Stimulated activated CD8-positive, alpha-beta memory T cell treated with anti-CD3 and anti-CD28 coated beads, Interleukin-15, amount 100 ng/mL, for 24 hours (primary cell): ENCODE data around the gene SNX1.
"Not testable (repeated sequence)": the region's sequence is repeated elsewhere in the genome, so short reads cannot be mapped to it uniquely, and the experiment has no call there.

Source experiments
- DNase-seq: peaks from one replicate; pipeline ENCODE4 v3.0.0-alpha.2; 2020; ENCODE audit warnings: low read depth

The SNX1 gene

DNA sequence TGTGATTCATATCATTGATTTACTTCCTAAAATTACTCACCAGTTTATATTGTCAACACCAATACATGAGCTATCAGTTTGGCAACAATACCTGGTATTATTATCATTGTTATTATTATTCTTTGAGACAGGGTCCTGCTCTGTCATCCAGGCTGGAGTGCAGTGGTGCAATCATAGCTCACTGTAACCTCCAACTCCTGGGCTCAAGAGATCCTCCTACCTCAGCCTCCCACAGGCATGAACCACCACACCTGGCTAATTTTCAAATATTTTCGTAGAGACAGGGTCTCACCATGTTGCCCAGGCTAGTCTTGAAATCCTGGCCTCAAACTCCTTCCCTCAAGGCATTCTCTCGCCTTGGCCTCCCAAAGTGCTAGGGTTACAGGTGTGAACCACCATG, 22.3 kb upstream of the SNX1 start:
- not testable (repeated sequence) for DNase-seq

GRCh38 chr15:64082757-64083156, 13.0 kb upstream of the SNX1 start:
- DNase-seq, result no peak

- no peak for DNase-seq
These were observed 6.1 kb upstream of the SNX1 start for GRCh38 chr15:64089543-64090280.

- DNase-seq, result no peak
These were observed 5.3 kb upstream of the SNX1 start for GRCh38 chr15:64090527-64090926.

- no peak for DNase-seq
These were observed 3.5 kb upstream of the SNX1 start for GRCh38 chr15:64092075-64092820.

GRCh38 chr15:64092864-64093626, 2.7 kb upstream of the SNX1 start:
- no peak for DNase-seq

DNA sequence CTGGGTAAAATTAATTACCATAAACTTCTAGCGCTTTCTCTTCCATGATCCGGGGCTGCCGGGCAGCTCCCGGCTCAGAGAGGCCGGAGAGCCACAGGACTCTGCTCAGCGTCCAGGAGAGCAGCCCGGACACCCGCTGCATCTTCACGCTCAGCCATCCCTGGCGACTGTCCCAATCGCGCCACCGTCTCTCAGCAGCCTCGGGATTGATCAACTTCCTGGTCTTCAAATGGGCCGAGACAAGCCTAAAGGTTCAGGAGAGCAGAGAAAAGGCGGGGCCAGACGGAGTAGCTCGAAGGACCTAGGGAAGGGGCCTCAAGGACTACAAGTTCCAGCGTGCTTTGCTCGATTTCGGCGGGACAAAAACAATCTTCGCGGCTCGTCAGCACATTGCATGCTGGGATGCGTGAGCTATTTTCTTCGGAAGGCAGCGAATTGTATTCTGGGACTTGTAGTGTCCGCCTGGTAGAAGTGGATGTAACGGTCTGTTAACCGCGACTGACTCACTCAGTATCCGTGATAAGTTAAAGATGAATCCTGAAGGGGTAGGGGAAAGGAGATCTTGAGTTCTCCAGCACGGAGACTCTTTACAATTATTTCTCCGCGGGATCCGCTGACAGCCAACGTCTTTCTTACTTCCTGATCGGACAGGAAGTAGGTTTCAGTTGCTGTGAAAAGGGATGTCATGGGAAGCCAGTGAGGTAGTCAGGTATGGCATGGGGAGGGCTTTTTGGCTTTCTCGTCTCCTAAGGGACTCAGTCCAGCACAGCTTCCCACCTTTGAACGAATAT, 2.0 kb upstream of the SNX1 start, which contains the start of gene CIAO2A:
Gene CIAO2A (minus strand): TSS at position 212 of the 791 bp plus-strand sequence. CDS start 70 bp downstream, at position 142.
- DNase-seq, result peak; percentile 59

DNA sequence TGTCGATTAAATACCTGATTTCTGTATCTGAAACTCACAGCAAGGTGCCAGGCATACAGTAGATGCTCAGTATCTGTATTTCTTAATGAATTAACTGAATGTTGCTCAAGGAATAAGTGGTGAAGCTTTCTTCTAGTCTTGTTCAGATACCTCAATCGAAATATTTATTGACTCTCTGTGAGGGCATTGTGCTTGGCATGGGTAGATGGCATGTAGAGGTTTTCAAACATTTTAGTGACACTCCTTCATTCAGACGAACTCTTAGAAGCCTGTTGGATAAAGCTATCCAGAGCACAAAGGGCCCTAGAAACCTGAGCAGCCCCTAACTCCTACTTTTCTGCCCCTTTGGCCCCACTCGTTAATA, 369 bp upstream of the SNX1 start:
- no peak for DNase-seq

DNA sequence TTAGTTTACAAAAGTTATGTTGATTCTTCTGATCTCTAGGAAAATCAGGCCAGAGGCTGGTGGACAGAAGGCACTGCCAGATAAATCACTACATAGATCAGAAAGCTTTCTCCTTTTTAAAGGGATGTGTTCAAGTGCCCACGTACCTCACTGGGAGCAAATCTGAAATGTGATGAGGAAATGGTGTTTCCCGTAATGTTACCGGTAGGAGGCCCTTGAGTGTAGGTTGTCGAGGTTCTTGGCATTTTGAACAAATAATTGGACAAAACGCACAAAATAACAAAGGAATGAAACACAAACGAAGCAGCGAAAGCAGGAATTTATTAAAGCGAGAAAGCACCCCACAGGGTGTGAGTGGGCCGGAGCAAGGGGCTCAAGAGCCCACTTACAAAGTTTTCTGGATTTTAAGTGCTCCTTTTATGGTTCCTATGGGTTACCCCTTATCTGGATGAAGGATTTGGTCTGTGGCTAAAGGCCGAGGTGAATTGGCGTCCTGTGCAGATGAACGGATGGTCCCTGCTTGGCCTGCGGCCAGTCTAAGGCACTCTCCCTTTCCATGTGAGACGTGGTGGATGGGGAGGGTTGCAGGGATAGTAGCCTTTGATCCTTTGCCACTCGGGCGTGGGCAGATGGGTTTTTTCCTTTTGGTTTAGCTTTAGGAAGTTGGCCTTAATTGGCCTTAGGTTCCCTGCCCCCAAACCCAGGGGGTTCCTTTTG, 1.0 kb downstream of the SNX1 start:
- DNase-seq, result no peak

DNA sequence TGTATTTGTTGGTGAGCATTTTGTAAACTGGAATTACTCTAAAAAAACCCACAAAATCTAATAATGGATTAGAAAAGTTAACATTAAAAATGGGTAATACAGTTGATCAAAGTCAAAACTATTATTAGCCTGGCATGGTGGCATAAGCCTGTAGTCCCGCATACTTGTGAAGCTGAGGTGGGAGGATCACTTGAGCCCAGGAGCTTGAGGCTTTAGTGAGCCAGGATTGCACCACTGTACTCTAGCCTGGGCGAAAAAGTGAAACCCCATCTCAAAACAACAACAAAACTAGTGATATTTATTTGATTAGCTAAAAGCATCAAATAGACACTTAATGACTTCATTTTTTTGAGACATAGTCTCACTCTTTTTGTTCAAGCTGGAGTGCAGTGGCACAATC, 3.6 kb downstream of the SNX1 start:
- DNase-seq, result no peak

GRCh38 chr15:64100958-64101357, 5.2 kb downstream of the SNX1 start:
- no peak for DNase-seq

- DNase-seq, result no peak
These were observed 6.7 kb downstream of the SNX1 start for GRCh38 chr15:64102497-64102896.

DNA sequence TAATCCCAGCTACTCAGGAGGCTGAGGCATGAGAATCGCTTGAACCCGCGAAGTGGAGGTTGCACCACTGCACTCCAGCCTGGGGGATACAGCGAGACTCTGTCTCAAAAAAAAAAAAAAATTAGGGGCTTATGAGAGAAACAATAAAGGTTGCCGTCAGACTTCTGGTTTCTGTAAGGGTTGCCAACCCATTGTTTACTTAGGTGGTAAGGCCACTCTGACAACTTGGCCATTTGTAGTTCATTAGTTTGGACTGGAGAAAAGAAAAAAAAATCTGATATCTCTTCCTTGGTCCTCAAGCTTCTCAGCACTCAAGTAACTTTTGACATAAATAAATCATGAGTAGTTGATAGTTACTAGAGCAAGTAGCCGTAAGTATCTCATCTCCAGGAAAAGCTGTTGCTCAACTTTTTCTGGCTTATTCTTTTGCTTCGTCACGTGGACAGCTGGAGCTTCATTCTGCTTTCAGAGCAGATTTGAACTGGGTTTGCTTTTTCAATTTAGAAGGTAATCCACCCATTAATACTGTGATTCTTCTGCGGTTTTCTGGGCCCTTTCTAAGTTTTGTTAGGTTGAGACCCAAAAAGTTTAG, 9.4 kb downstream of the SNX1 start:
- DNase-seq, result no peak

DNA sequence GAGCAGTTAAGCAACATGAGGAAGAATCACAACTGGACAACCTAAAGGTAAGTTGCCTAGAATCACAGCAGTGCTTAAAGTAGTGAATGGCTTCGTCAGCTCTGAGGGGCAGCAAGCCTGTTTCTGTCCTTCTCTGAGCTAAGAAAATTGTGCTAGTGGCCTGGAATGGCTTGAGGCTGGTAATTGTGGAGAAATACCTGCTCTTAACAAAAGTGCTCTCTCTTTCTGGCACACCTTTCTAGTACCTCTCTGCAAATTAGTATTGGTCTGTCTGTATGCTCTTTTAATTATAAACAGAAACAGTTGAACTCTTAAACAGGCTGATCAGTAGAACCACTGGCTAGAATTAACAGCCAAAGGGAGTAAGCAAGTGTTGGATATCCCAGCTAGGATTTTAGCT, 11.6 kb downstream of the SNX1 start:
- no peak for DNase-seq

GRCh38 chr15:64110108-64110701, 14.4 kb downstream of the SNX1 start:
- DNase-seq, result not testable (repeated sequence)

DNA sequence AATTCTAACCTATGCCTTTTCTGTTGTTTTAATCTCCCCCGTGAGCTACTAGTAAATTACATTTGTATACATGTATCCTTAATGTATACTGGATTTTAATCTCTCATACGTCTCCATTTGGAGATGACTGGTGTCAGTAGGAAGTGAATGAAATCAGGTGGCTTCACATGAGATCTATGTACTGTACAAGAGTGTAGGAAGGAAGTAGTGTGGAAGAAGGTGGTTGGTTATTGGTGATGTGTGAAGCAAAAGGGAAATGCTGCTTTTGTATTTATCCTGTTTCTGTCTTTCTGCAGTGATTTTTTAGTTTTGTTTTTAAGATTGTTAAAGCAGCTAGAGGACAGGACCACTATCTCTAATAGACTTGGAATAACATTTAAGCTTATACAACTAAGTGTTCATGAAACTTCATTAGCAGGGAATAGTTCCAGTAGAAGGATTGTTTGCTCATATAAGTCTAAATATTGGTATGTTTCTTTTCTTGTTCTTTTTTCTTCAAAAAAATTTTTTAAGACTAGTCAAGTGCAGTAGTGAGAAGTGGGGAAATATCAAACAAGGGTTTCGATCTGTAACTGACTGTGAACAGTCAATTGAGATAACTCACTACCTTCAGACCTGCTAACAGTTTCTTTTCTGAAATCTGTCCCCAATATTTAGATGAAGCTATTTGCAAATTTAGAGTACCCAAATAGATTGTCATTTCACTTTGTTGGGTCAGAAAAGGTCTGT, 15.3 kb downstream of the SNX1 start:
- DNase-seq, result no peak

GRCh38 chr15:64111679-64112050, 15.9 kb downstream of the SNX1 start:
- no peak for DNase-seq

DNA sequence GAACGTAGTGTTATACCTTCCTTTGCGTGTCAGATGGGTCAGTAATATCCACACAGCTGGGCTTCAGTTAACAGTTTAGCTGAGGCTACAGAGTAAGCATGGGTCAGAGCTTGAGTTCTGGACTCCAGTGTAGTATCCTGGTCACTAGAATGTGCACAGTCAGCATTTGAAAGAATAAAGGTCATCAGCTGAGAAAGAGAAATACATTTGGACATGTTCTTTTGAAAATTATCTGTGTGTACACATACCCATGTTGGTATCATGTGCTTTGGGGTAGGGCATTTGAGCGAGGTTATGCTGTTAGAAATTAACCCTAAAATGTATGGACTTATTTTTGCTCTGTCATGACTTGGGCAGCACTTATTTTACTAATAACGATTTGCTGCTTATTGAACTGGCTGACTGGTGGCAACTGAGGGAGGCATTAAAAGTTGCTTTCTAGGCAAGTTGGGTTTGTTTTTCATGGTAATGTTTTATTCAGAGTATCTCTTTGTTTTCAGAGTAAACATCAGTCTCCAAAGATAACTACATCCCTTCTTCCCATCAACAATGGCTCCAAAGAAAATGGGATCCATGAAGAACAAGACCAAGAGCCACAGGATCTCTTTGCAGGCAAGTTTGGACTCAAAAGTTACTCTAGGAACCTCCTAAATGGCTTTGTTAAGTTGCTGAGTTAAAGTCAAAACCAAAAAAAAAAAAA, 16.4 kb downstream of the SNX1 start:
- no peak for DNase-seq

DNA sequence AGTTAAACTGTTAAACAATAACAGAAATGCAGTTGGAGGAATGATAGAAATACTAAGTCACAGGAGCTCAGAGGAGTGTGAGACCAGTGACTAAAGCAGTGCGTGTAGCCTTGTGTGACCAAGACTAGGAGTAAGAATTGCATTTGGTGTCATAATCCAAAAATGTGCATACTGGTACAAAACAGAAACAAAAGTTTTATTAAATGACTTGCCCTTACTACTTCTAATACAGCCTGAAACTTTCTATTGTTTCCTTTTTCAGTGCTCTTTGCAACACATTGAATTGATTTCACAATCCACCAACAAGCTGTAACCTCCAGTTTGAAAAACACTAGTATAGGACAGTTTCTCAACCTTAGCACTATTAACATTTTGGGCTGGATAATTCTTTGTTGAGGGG, 17.1 kb downstream of the SNX1 start:
- DNase-seq, result no peak
